ENCODE results near the gene SPDEF. TPM values are rescaled to one million over a fixed set of nuclear protein-coding genes. Genes with fewer than 3 reads are reported as not detected.

SPDEF gene
- total RNA-seq, 1 donor, result under 0.01 TPM

GRCh38 chr6:34547701-34548644, 8.2 kb downstream of the SPDEF start:
- no peak for DNase-seq (ENCODE audit: low read depth in 2 of 3, low spot score in 2 of 3)

- peak in 2 of 3 donors; percentile 24 to 58 for DNase-seq (ENCODE audit: low read depth in 2 of 3, low spot score in 2 of 3)
These were observed 9.4 kb downstream of the SPDEF start for GRCh38 chr6:34546551-34547321.

- DNase-seq (ENCODE audit: low read depth in 2 of 3, low spot score in 2 of 3), result no peak
These were observed 11.2 kb downstream of the SPDEF start for GRCh38 chr6:34544776-34545471.

DNA sequence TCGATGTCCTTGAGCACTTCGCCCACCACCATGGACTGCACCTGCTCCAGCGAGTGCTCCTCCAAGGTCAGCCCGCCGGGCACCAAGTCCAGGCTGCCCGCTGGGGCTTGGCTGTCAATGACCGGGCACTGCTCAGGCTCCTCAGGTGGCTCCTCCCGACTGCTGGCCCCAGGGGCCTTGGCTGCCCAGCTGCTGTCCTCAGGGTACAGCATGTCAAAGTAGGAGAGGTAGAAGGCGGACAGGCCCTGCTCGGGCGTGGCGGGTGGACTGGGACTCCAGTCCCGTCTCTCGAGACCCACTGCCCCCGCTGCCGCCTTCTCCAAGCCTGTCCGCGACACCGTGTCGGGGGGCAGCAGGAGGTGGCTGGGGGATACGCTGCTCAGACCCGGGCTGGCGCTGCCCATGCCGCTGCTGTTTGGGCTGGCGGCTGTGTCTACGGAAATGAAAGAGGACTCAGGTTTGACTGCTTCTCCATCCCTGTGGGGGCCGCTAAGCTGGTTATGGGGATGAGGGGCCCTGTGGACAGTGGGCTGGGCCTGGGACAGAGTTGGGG, 12.0 kb downstream of the SPDEF start:
- no peak for DNase-seq (ENCODE audit: low read depth in 2 of 3, low spot score in 2 of 3)

DNA sequence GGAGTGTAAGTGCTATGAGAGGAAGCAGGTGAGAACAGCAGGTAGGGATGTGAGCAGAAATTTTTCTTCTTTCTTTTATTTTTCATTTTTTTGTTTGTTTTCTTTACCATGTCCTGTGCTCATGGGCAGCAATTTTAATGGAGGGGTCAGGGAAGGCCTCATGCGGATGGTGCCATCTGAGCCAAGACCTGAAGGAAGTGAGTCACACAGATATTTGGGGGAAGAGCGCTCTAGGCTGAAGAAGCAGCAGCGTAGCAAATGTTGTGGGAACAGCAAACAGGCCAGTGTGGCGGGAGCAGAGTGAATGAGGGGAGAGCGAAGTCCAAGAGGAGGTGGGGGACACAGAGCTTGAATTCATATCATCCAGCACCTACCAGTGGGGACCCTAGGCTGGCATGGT, 12.7 kb downstream of the SPDEF start:
- DNase-seq (ENCODE audit: low read depth in 2 of 3, low spot score in 2 of 3), result no peak

GRCh38 chr6:34540841-34541240, 15.3 kb downstream of the SPDEF start:
- DNase-seq (ENCODE audit: low read depth in 2 of 3, low spot score in 2 of 3), result no peak

- no peak for DNase-seq (ENCODE audit: low read depth in 2 of 3, low spot score in 2 of 3)
These were observed 15.9 kb downstream of the SPDEF start for GRCh38 chr6:34540222-34540621.

DNA sequence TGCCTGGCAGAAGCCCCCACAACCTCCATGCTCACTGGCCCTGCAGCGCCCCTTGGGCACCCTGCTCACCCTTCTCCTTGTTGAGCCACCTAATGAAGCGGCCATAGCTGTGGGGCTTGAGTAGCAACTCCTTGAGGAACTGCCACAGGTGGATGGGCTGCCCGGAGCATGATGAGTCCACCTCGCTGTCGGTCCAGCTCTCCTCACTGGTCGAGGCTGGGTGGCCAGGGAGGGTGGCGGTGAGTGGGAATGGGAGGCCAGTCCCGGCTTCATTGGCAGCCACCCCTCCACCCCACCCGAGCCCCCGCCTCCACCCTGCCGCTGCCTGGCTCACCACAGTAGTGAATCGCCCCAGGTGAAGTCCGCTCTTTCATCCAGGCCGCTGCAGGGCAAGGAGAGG, 16.9 kb downstream of the SPDEF start:
- DNase-seq (ENCODE audit: low read depth in 2 of 3, low spot score in 2 of 3), result no peak

DNA sequence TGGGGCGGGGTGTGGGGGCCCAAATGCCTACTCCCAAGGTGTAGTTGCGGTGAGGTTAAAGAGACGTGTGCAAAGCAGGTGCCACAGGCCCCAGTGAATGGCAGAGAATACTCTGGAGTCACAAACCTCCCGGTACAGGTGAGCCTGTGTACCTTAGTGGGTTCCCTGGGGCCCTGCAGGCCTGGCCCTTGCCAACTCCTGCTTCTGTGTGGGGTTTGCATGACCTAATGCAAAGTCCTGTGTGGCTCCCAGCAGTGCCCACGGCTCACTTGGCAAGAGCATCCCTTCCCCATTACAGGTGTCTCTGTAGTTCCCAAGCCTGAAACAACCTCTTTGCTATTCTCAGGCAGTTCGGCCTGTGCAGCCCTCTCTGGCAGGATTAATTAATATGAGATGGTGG, 17.5 kb downstream of the SPDEF start:
- DNase-seq (ENCODE audit: low read depth in 2 of 3, low spot score in 2 of 3), result no peak

- no peak for DNase-seq (ENCODE audit: low read depth in 2 of 3, low spot score in 2 of 3)
These were observed 18.1 kb downstream of the SPDEF start for GRCh38 chr6:34537922-34538550.

GRCh38 chr6:34536959-34537848, 18.9 kb downstream of the SPDEF start:
- DNase-seq (ENCODE audit: low read depth in 2 of 3, low spot score in 2 of 3), result no peak

DNA sequence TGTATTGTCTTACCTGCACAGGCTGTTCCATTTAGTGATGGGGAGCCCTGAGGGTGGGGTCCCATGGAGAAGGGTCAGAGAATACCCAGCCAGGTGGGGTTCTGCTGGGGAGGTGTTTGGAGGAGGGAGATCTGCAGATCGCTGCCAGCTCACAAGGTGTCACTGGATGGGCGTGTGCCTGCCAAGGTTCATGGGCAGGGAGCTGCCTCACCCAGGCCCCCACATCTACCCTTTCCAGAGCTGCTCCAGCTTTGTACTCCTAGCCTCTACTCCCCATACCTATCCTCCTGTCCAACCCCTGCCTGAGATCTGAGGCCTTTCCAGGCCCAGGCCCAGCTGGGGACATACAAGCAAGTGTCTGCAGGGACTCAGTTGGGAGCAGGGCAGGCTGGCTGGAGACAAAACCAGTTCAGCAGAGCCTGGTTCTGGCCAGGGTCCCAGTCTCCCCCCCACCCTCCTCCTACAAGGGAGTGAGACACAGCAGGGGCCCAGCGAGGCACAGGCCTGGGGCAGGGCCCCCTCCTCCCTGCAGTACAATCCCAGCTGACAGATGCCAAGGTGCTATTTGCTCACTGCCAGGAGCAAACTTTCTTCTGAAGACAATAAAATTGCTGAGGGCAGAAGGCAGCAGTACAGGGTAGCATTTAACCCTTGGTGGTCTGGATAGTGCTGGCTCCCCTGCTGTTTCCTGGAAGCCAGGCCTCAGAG, 19.7 kb downstream of the SPDEF start:
- DNase-seq (ENCODE audit: low read depth in 2 of 3, low spot score in 2 of 3), result no peak

GRCh38 chr6:34535646-34536045, 20.5 kb downstream of the SPDEF start:
- no peak for DNase-seq (ENCODE audit: low read depth in 2 of 3, low spot score in 2 of 3)

DNA sequence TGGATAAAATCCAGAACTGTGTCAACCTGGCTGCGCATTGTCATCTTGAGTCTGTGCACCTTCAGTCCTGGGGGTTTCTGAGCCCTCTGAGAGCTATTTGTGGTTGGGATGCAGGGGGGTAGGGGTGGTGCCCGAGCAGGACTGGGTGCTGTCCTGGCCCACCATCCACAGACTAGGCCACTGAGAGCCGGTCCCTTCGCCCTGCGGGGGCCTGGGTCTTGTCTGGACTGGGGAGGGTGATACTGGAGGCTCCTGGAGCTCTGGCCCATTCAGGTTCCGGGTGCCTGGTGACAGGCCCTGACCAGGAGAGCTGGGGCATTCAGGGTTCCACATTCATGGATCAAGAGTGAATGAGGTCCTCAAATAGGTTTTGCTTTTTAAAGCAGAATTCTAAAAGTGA, 20.9 kb downstream of the SPDEF start:
- DNase-seq (ENCODE audit: low read depth in 2 of 3, low spot score in 2 of 3), result no peak

DNA sequence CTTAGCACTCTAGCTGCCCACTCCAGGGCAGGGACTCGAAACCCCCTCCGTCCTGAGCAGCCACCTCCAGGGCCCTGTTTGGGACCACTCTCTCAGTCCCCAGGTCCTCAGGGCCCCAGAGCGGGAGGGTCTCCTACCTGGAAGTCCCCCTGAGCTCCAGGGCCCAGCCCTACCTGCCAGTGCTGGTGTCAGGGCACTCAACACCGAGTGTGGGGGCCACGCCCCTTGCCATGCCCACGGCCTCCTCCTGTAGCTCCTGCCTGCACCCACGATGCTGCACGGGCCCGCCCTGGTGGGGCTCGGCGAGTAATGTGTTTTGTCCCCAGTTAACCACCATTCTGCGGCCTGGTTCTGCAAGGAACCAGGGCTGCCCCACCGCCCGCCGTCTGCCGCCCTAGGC, 21.5 kb downstream of the SPDEF start:
- no peak for DNase-seq (ENCODE audit: low read depth in 2 of 3, low spot score in 2 of 3)

GRCh38 chr6:34534146-34534545, 22.0 kb downstream of the SPDEF start:
- no peak for DNase-seq (ENCODE audit: low read depth in 2 of 3, low spot score in 2 of 3)

GRCh38 chr6:34532230-34532629, 23.9 kb downstream of the SPDEF start:
- DNase-seq (ENCODE audit: low read depth in 2 of 3, low spot score in 2 of 3), result no peak

DNA sequence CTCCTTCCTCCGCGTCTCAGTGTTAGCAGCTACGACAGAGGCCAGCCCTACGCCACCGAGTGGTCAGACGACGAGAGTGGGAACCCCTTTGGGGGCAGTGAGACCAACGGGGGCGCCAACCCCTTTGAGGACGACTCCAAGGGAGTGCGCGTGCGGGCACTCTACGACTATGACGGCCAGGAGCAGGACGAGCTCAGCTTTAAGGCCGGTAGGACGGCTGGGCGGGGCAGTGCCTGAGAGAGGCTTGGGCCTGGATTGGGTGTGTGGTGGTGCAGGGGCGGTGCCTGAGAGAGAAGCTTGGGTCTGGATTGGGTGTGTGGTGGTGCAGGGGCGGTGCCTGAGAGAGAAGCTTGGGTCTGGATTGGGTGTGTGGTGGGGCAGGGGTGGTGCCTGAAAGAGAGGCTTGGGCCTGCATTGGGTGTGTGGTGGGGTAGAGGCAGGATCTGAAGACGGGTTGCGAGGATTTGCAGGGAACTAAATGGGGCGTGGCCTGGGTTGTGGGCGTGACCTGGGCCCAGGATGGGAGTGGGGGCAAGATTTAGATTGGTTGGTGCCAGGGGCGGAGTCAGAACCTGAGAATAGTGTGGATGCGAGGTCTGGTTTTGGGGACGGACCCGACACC, 24.4 kb downstream of the SPDEF start:
- DNase-seq (ENCODE audit: low read depth in 2 of 3, low spot score in 2 of 3), result peak in 2 of 3 donors; percentile 15 to 63

Data from hematopoietic multipotent progenitor cell (in vitro differentiated cells).